ENCODE data around the gene GNL2. TPM values are rescaled to one million over a fixed set of nuclear protein-coding genes. Genes with fewer than 3 reads are reported as not detected.

The GNL2 gene
- total RNA-seq, 1 experiment from 2014 or later: 106 TPM

GRCh38 chr1:37612186-37612585 lies 16.4 kb upstream of the GNL2 start:
- no peak overlapping the region for H2BK20ac ChIP-seq (ENCODE audit: low read depth, low read length, poor library complexity, severe bottlenecking)
- no peak overlapping the region for H3K9ac ChIP-seq (ENCODE audit: extremely low read depth, insufficient read length, low read length)
- H3K23ac ChIP-seq (ENCODE audit: insufficient read length, low read depth, low read length): no peak overlapping the region
- no peak overlapping the region for H3K4me3 Mint-ChIP-seq
- no peaks in the 10 kb centered on the region for H3K4me1 ChIP-seq (ENCODE audit: insufficient read depth, low read length)
- no peak overlapping the region for H3T11ph ChIP-seq (ENCODE audit: low read length)
- no peak overlapping the region for H3K56ac ChIP-seq (ENCODE audit: insufficient read length, low read depth, low read length)
- H3K9me3 ChIP-seq (ENCODE audit: control insufficient read depth, low read depth, low read length): no peaks in the 10 kb centered on the region
- H3K79me2 ChIP-seq (ENCODE audit: insufficient read depth, low read length): no peaks in the 10 kb centered on the region
- no peak overlapping the region for H4K5ac ChIP-seq (ENCODE audit: insufficient read length, low read depth, low read length)
- no CpG with 5 or more reads among the region's 4 CpGs for WGBS (ENCODE audit: extremely low coverage, insufficient read length, low lambda C conversion rate)
- no peak overlapping the region for H2BK120ac ChIP-seq (ENCODE audit: low read depth, low read length, poor library complexity, severe bottlenecking)
- no peak overlapping the region for H2BK15ac ChIP-seq (ENCODE audit: low read depth, low read length)
- no peak overlapping the region for H3K27ac ChIP-seq (ENCODE audit: insufficient read length, low read depth, low read length)
- H4K8ac ChIP-seq (replicated peaks; ENCODE audit: insufficient read length, low read depth, low read length): no peak overlapping the region
- no peak overlapping the region for H3K14ac ChIP-seq (ENCODE audit: insufficient read depth, low read length)
- H2BK12ac ChIP-seq (ENCODE audit: insufficient read length, low read depth, low read length): no peak overlapping the region
- H3K18ac ChIP-seq (ENCODE audit: insufficient read length, low read depth, low read length): no peak overlapping the region
- H3K4me2 ChIP-seq (ENCODE audit: insufficient read depth, insufficient read length, low read length): no peak overlapping the region
- no peaks in the 10 kb centered on the region for H3K79me1 ChIP-seq (ENCODE audit: insufficient read depth, low read depth, low read length, poor library complexity, severe bottlenecking)
- H3K27ac Mint-ChIP-seq: no peak overlapping the region
- H3K27me3 ChIP-seq (ENCODE audit: insufficient read depth, low read length): peaks cover 3% of the 10 kb centered on the region; the same call in 1 of the 2 replicates
- no peak overlapping the region for H3K4ac ChIP-seq (ENCODE audit: low read depth, low read length)
- H2AFZ ChIP-seq (ENCODE audit: low read length): no peak overlapping the region
- no peaks in the 10 kb centered on the region for H3K36me3 Mint-ChIP-seq (ENCODE audit: insufficient read depth in 1 of 3, low read depth in 3 of 3)
- TF ChIP-seq CTCF (conservative IDR thresholded peaks at IDR 0.05): no peak
- no peak overlapping the region for H2BK5ac ChIP-seq (ENCODE audit: insufficient read length, low read length)
- no peaks in the 10 kb centered on the region for H4K20me1 ChIP-seq (ENCODE audit: control insufficient read depth, insufficient read depth, insufficient read length)
- no peak overlapping the region for H2AK5ac ChIP-seq (ENCODE audit: insufficient read length, low read length)
- H4K91ac ChIP-seq (ENCODE audit: insufficient read length, low read depth, low read length): no peak overlapping the region
- H3K9me3 Mint-ChIP-seq: no peaks in the 10 kb centered on the region
- peaks cover 58% of the 10 kb centered on the region for H3K27me3 Mint-ChIP-seq (ENCODE audit: low read depth)
- H3K23me2 ChIP-seq (ENCODE audit: insufficient read length, low read depth, low read length, poor library complexity, severe bottlenecking): no peaks in the 10 kb centered on the region
- no peak for DNase-seq
- H3K4me1 Mint-ChIP-seq: peaks cover 0 to 3% of the 10 kb centered on the region in 2 experiments; a peak in 1 of 4 replicates

Measured in H9 (cell line).